NCI-H345 (cell line): ENCODE results near the gene PRSS8.

Experiments
- DNase-seq: peaks from one replicate; lab custom pipeline; 2025; lab: John Stamatoyannopoulos, UW

The PRSS8 gene

DNA sequence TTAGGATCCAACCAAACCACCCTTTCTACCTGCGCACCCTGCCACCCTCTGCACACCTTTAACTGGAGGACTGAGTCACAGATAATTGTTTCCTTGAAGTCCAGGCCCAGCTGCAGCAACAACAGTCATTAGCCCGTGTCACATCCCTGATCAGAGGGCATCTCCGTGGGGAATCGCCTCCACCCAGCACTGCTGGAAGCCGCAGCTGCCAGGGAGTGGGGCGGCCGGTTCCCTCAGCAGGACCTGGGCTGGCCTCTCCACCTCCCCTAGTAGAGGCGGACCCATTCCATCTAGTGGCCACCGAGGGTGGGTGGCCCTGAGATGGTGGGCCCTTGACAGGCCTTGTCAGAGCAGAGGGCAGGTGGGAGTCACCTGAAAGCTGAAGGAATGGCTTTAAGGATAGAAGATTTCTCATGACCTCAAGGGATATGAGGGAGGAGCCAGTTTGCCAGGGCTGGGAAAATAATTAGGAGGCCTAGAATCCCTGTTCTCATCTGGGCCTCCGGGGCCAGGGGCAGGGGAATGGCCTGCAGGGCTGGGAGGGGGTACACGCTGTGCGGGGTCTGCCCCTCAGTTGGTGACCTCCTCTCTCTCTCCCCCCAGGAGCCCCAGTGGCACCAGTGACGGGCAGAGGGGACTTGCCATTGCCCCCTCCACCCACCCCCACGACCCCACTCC is 53.0 kb downstream of the PRSS8 start:
- no peak for DNase-seq
